GM12872 (cell line): ENCODE data around the gene SMPD3.

Experiments
- TF ChIP-seq, protein P1 (sequence below): IDR thresholded peaks from 3 replicates; pipeline ENCODE4 v1.5.1; 2011; ENCODE audit warnings: low read depth, mild to moderate bottlenecking, low read length, moderate library complexity; ENCODE audit not compliant: insufficient read depth

The SMPD3 gene

DNA sequence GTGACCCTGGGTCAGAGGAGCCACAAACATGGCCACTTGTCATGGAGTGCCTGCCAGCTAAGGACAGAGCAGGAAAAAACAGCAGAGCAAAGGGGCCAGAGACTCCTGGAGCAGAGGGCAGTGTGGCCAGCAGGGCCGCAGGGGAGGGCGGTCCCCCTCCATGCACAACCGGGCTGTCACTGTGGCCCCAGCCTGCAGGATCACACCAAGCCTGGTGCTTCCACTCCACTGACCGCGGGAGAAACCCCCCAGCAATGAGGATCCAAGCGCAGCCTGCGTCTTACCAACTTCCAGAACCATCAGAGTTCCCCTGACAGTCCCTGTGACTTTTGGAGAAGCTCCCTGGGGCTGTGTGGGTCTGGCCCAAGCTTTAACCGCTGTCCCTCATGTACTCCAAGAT, 75.5 kb downstream of the SMPD3 start:
- TF ChIP-seq, protein P1, sequence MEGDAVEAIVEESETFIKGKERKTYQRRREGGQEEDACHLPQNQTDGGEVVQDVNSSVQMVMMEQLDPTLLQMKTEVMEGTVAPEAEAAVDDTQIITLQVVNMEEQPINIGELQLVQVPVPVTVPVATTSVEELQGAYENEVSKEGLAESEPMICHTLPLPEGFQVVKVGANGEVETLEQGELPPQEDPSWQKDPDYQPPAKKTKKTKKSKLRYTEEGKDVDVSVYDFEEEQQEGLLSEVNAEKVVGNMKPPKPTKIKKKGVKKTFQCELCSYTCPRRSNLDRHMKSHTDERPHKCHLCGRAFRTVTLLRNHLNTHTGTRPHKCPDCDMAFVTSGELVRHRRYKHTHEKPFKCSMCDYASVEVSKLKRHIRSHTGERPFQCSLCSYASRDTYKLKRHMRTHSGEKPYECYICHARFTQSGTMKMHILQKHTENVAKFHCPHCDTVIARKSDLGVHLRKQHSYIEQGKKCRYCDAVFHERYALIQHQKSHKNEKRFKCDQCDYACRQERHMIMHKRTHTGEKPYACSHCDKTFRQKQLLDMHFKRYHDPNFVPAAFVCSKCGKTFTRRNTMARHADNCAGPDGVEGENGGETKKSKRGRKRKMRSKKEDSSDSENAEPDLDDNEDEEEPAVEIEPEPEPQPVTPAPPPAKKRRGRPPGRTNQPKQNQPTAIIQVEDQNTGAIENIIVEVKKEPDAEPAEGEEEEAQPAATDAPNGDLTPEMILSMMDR = no peak

DNA sequence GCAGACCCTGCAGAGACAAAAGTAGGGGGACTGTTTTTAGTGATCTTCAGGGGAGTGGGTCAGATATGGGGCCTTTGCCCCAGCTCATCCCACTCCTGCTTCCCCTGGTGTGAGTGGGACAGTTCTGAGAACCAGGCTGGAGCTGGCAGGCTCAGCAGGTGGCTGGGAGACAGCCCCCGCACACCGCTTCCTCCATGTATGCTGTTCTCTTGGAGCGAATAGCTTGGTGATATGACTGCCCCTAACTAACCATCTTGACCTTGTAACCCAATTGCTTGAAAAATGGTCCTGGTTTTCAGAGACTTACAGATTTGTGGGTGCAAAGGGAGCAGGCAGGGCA, 76.0 kb downstream of the SMPD3 start:
- TF ChIP-seq, protein P1 = no peak

DNA sequence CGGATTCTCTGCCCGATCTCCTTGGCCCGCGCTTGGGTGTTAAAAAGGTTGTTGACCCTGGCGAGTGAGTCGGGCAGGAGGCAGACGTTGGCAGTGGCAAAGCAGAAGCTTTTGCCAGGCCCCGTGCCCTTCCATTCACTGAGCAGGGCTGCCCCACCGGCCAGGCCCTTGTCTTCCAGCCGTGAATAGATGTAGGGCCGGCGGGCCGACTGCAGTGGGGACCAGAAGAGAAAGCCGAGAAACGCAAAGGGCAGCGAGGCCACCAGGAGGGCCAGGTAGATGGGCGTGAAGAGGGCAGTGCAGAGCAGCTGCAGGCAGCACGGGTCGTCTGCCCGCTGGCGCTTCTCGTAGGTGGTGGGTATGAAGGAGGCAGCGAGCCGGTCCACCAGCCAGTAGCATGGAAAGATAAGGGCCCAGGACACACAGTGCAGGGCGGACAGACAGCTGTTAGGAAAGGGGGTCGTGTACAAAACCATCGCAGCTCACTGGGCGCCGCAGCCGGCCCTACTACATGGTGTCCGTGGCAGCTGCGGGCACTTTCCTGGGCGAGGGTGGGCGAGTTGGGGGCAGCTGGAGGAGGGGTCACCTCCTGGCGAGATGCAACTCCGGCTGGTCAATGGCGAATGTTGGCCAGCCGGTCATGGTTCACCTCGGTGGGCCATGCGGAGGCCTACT, 76.5 kb downstream of the SMPD3 start:
- TF ChIP-seq, protein P1 = no peak

- TF ChIP-seq, protein P1 = no peak
Observed at GRCh38 chr16:68371276-68371651, 77.0 kb downstream of the SMPD3 start.

- TF ChIP-seq, protein P1 = no peak
Observed at GRCh38 chr16:68370581-68371275, 77.6 kb downstream of the SMPD3 start.

DNA sequence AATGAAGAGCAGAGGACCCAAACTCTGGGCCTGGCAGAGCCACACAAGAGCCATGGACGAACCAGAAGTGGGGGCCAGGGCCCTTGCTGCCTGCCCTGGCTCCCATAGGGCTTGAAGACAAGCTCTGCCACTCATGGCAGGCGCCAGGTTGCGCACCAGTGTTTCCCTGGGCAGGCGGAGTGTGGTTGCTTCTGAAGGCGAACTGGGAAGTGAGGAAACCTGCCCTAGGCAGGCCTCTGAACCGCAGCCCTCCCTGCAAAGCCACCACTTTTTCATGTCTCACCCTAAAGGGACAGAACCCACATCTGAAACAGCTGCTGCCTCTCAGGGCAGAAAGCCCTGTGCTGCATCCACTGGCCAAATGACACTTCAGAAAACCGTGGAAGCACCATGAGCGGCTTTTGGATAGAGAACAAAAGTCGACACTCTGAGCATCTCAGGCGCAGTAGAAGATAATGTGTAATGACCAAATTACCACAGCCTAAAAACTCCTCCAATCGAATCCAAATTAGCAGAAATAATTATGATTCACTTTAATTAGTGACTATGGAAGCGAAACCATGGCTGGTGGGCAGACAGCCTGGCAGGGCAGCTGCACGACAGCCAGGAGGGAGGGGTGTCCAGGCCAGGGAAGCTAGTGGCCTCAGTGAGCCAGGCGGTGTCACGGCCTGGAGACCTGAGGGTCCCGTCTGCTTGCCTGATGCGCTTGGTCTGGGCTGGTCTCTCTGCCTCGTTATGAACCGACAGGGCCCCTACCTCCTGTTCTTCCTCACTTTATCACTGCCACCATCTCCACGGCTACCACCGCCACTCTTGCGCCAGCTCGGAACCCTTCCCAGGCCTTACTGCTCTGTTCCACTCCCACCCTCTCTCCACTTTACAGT, 78.4 kb downstream of the SMPD3 start:
- TF ChIP-seq, protein P1 = no peak

DNA sequence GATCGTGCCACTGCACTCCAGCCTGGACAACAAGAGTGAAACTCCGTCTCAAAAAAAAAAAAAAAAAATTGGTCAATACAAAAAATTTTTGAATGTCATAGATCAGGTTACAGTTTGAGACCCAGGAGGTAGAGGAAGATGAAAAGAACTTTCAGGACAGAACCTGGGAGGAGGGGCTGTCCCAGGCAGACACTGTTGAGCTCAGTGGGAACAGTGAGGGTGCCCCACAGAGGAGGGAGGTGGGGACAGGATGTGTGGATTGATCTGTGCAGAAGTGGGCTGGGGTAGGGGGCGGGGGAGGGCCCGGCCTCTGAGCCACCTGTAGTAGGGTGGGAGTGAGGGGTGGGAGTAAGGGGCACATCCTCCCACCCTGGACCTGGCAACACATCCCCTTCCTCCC, 79.1 kb downstream of the SMPD3 start:
- TF ChIP-seq, protein P1 = no peak
